Stimulated activated CD4-positive, alpha-beta T cell treated with anti-CD3 and anti-CD28 coated beads, Interleukin-2, amount 100 ng/mL, for 24 hours (primary cell): ENCODE data around the gene FRMD4A.

Experiments
- DNase-seq, 2 donors: peaks; one replicate each; pipeline ENCODE4 v3.0.0-alpha.2; 2020

Gene FRMD4A

GRCh38 chr10:14182781-14183180 is 147.9 kb downstream of the FRMD4A start:
- no peak for DNase-seq

DNA sequence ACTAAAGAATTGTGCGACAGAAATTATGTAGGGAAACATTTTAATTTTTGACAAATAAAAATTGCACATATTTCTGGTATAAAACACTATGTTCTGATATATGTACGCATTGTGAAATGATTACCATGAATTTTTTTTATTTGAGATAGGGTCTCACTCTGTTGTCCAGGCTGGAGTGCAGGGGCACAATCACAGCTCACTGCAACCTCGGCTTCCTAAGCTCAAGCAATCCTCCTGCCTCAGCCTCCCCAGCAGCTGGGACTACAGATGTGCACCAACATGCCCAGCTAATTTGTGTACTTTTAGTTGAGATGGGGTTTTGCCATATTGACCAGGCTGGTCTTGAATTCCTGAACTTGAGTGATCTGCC is 149.2 kb downstream of the FRMD4A start:
- no peak for DNase-seq

DNA sequence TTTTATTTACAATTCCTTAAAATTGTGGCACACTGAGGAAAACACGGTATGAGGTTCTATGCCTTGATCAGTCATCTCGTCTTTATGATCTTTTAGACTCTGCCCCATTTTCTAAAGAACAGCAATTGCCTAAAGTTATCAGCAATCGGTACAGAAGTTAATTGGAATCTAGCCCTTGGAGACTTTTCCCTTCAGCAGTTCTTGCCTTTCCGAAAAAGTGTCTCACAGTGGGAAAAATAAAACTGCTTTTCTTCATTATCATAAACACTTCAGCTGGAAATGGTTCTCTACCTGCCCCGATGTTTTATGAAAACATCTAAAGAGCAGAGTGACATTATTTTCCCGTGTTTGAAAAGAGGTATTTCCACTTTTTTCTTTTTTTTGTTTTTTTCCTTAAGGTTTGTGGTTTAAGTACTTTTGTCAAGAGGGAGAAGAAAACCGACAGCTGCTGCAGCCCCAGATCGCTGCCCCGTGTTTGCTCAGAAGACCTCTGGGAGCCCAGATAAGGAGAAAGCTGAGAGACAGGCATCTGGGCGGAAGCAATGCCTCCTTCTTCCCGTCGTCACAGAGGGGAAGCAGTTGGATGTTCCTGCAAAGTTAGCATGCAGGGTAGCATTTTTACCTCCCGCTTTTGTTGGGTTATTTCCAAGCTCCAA is 149.7 kb downstream of the FRMD4A start:
- no peak for DNase-seq

GRCh38 chr10:14179251-14179650 is 151.5 kb downstream of the FRMD4A start:
- no peak for DNase-seq

DNA sequence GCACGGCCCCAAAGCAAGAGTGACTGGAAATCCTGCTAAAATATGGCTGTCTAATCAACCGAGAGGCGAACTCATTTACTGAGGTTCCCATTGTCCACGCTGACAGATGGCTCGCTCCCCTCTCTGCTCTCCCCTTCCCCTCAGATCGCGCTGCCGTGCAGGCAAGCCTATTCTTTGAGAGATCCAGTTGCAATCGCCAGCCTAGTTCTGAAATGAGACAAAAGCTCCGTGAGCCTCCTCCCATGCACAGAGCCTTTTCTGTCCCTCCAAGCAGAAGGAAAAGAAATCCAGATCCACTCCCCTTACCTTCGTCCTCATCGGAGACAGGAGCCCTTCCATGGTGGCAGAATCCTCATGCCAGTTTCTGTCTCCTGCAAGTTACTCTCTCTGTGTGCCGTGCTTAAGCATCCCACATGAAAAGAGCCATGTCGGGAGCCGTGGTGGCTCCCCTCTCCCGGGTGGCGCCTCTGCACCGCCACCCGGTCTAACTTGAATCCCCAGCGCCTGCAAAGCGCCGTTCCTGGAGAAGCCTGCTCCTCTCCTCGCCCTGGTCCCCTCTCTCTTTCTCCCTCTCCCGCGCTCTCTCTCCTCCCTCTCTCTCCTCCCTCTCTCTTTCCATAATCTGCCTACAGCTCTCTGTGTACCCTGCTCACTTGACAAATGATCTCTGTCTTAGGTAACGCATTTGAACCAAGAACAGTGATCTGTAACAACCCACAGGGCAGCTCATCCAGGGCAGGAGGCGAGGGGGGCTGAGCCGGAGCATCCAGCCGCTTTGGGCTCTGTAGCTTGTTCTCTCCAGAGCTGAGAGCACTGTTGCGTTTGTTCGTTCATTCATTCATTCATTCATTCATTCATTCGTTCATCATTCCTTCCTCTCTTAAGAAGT is 156.8 kb downstream of the FRMD4A start:
- DNase-seq = peak in 1 of 2 donors; percentile 11

- no peak for DNase-seq
These were observed 157.4 kb downstream of the FRMD4A start for GRCh38 chr10:14173391-14173705.

DNA sequence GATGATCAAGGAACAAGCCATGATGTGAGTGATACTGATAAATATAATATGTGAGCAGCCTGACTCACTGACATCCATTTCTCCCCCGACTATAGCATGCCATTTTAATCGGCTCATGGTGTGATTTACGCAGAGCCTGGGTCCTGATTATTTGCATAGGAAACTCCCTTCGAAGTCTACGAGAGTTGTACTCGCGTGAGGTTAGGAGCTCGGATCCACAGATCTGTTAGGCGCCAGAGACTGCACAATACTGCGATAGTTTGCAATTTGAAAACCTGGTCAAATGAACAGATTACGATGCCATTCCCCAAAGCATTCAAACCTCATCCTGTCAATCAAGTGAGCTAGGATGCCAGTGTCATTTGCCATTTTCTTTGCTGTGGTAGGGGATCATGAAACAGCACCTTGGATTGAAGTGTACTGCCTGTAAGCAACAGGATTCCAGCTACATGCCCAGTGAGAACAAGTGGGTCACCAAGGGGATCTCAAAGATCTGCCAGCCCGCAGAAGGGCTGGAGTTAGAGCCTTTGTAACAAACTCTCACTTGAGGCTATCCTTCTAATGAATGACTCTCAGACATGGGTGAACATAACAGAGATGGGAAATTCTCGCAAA is 158.3 kb downstream of the FRMD4A start:
- no peak for DNase-seq

DNA sequence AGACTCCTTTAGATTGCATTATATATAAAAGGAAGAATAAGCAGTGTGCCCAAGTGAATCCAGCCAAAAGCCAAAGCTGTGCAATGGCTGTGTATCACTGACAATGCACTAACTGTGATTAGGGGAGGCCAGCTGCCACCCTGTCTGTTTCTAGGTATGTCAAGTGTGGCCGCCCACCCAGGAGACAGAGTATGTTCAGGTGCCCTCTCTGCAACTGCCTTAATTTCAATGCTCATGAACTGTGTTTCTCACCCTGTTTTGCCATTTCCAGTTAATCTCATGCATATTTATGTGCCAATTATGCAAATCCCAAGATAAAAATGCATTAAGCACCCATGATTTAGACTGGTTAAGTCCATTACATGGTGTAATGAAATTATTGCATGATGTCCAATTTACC is 159.4 kb downstream of the FRMD4A start:
- no peak for DNase-seq

DNA sequence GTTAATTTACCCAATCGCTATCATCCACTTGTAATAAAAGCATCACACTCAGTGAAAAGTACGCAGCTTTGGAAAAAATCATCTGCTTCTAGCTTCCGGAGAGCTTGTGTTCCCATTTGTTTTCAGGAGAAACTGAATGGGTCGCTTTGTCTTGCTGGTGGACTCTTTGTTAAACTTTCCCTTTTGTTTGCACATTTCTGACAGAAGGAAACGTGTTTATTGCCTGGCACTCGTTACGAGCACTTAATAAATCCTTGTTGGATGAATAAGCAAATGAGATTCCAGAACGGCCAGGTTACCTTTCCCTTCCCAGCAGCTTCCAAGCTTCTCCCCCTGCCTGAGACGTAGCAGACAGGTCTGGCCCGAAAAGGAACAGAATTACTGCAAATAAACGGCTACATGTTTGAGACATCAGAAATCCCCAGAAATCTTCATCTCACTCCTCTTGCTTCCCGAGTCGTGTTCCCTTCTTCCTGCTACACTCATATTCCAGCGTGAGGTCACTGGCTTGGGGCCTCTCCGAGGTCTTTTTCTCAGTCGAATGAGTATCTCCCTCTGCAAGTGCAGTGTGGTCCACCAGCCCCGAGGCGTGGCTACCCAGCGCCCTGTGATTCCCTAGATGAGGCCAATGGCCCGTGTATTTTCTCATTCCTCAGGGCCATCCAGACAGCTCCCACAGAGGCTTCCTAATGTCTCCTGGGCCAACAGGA is 167.2 kb downstream of the FRMD4A start:
- no peak for DNase-seq

DNA sequence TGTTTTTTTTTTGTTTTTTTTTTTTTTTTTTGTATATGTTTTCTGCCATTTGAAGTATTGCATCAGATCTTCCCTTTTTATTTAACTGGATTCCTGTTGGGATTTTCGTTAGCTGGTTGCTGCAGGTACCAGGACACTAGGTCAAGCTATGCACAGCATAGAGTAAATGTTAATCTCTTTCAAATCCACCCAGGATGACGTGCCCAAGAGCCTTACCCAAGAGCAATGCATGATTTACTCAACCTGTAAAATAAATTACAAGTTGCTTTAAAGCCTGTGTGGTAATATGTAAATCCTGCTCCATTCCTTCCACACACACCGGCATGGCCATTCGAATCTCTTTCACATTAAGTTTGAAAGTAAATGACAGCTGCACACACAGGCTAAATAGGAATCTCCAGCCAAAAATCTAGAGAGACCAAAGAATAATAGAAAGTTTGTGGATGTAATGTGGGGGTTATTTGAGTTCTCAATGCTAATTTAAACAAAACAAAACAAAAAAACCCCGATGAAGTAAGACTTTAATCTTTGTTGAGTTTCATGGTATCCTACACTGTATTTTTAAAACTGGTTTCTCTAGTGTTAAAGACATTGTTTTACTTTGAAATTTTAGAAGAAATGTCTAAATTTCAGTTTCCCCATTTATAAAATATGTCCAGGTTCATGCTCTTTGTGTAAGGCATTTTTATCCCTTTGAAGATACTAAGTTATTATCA is 167.9 kb downstream of the FRMD4A start:
- DNase-seq = no peak

- DNase-seq = no peak
These were observed 168.7 kb downstream of the FRMD4A start for GRCh38 chr10:14162061-14162460.

- DNase-seq = no peak
These were observed 170.4 kb downstream of the FRMD4A start for GRCh38 chr10:14160299-14160698.

DNA sequence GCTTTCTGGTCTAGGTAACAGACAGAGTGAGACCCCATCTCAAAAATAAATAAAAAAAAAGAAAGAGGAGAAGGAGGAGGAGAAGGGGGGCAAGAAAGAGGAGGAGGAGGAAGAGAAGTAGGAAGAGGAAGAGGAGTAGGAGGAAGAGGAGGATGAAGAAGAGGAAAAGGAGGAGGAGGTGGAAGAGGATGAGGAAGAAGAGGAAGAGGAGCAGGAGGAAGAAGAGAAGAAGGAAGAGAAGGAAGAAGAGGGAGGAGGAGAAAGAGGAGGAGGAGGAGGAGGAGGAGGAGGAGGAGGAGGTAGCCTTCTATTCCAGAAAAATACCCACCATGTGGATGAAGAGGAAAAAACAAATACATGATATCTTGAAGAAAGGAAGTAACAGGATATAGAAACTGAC is 172.1 kb downstream of the FRMD4A start:
- DNase-seq = no peak

DNA sequence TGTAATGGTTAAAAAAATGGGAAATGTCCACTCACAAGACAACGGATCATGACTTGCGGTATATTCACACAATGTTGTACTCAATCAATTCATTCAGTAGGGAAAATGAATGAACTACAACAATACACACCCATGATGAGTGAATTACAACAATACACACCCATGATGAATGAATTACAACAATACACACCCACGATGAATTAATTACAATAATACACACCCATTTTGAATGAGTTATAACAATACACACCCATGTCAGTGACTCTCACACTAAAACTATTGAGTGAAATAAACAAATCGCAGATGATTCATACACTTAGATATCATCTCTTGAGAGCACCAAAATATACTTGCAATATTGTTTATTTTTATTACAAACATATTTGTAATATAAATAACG is 174.6 kb downstream of the FRMD4A start:
- no peak for DNase-seq

- DNase-seq = no peak
These were observed 177.1 kb downstream of the FRMD4A start for GRCh38 chr10:14153570-14154055.

DNA sequence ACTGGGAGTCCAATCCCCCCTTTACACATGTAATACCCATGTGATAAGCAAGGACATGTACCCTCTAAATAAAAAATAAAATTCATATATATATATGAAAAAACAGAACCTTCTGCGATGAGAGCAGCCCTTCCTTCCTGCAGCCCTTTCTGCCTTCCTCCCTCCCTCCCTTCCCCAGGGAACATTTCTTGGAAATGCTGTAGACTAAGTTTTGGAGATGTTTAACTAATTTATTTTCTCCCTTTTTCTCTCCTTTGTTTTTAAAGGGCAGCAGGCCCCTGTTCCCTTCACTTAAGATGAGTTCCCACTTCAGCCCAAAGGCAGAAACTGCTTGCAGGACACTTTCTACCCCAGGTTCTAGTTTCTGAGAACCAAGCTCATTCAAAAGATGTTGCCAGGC is 179.2 kb downstream of the FRMD4A start:
- no peak for DNase-seq

- no peak for DNase-seq
These were observed 180.2 kb downstream of the FRMD4A start for GRCh38 chr10:14150526-14150925.

DNA sequence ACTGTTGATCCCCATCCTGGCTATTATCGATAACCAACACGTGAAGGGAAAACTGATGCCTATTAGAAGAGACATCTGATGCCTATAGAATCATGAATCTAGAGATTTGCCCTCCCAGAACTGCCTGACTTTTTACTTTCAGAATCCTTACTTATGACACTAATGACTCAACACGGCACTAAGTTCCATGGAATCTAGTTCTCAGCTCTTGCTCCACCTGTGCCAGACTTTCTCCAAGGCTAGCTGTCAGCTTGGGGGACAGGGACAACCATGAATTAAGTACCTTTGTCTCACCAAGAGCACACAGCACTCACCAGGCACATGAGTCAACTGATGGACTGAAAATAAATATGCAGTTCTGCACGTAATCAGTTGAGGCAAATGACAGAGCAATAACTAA is 184.2 kb downstream of the FRMD4A start:
- DNase-seq = no peak

- DNase-seq = no peak
These were observed 184.7 kb downstream of the FRMD4A start for GRCh38 chr10:14146025-14146424.

DNA sequence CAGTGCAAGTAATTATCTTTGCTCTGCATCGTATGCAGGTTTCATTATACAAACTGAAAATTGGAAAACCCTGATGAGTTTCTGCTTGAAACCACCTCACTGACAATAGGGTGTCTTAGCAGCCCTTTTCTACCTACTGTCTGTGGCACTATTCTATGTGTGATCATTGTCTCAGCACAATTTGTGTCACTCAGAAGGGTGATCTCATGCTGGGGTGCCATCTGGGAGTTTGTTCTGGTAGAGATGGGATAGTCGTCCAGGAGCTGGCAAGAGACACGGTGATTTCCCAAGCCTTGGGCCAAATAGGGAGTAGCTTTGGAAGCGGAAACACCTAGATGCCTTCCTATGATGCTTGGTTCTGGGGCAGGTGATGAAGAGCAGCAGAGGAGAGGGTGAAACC is 186.3 kb downstream of the FRMD4A start:
- no peak for DNase-seq

GRCh38 chr10:14142606-14143250 is 188.0 kb downstream of the FRMD4A start:
- no peak for DNase-seq

DNA sequence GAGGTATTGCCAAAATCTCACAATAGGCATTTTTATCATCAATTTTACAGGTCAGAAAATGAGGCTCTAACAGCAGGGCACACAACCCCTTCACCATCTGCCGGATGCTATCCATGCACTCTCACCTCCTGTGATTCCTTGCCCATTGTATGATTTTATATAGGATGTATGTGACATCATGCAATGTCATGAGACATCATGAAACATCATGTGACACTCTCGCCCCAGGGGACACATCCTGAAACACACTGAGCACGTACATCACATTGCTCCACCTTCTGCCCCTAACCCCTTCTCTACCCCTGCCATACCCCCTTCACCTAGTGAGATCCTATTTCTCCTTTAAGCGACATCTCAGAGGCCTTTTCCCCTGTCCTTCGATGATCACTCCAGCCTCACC is 189.4 kb downstream of the FRMD4A start:
- no peak for DNase-seq
